Transverse colon (tissue), 4 donors: ENCODE results near the gene MEIOB. TPM values are rescaled to one million over a fixed set of nuclear protein-coding genes. Genes with fewer than 3 reads are reported as not detected.

Experiments
- DNase-seq: peaks from one replicate; pipeline ENCODE4 v3.0.0-alpha.2; 2019
- H3K27ac ChIP-seq, 4 donors: fragments of 200-600 bp; sonication (generic); 2 replicates each; pipeline ENCODE4 v1.5.1; 2016 to 2018; ENCODE audit warnings: inconsistent platforms in 4 of 4
- H3K27me3 ChIP-seq: fragments of 200-600 bp; sonication (generic); 2 replicates; pipeline ENCODE4 v1.5.1; 2017; ENCODE audit warnings: inconsistent platforms
- H3K36me3 ChIP-seq, 4 donors: fragments of 200-600 bp; sonication (generic); 2 replicates each; pipeline ENCODE4 v1.5.1; 2017 to 2019; ENCODE audit warnings: inconsistent platforms in 4 of 4
- H3K4me1 ChIP-seq, 4 donors: fragments of 200-600 bp; sonication (generic); 2 replicates each; pipeline ENCODE4 v1.5.1; 2017 to 2020; ENCODE audit warnings: inconsistent platforms in 4 of 4
- H3K4me3 ChIP-seq, 4 donors: fragments of 200-600 bp; sonication (generic); 1 replicate in 1 of 4; 2 replicates in 3 of 4; pipeline versions ENCODE4 v1.5.1 to v1.6.1; 2017 to 2019; ENCODE audit warnings: inconsistent platforms in 4 of 4
- H3K9me3 ChIP-seq, 2 donors: fragments of 200-600 bp; sonication (generic); 2 replicates each; pipeline ENCODE4 v1.5.1; 2017 to 2019; ENCODE audit warnings: inconsistent platforms in 2 of 2
- EP300 ChIP-seq: sonication (generic); formaldehyde crosslinking; IDR thresholded peaks from one replicate; pipeline ENCODE4 v1.6.1; 2017; ENCODE audit warnings: antibody characterized with exemption, low read depth
- POLR2A ChIP-seq: fragments of 450-650 bp; IDR thresholded peaks from one replicate; pipeline ENCODE4 v1.6.1; 2016; ENCODE audit warnings: antibody characterized with exemption, mild to moderate bottlenecking, moderate library complexity
- POLR2AphosphoS5 ChIP-seq, 3 donors: sonication (generic); formaldehyde crosslinking; IDR thresholded peaks; one replicate each; pipeline ENCODE4 v1.6.1; 2016; ENCODE audit warnings: antibody characterized with exemption in 3 of 3
- WGBS, 2 donors: methylation state at CpG; one replicate each; pipeline ENCODE4 v1.1.5; 2018; ENCODE audit warnings: low coverage in 1 of 2; 5-methylcytosine and 5-hydroxymethylcytosine counted together
- in situ Hi-C, 4 donors: fragments of 200-750 bp; cut with MboI; loops; one replicate each; pipeline versions ENCODE4 v1.15.0 to v1.15.1; 2017; ENCODE audit warnings: low sequenced_read_pairs in 3 of 4, low pct_ligation_motif_present in 1 of 4, low pct_unique_long_range_greater_than_20kb in 1 of 4
- intact Hi-C: fragments of 100-400 bp; cut with DNase I; formaldehyde crosslinking; loops from one replicate; pipeline ENCODE4 v1.15.1; 2023; ENCODE audit warnings: low total_unique reads
- total RNA-seq, 4 donors: library from RNA; depleted of rRNA; stranded (reverse); fragments of >200 nt; gene quantifications; one replicate each; pipeline ENCODE4 v1.1.0, GENCODE V29; 2016
- TF ChIP-seq, protein P1 (sequence below), 5 experiments: fragments of 200-600 bp in 3 of 5; fragments of 450-650 bp in 2 of 5; sonication (generic) in 3 of 5; IDR thresholded peaks; 1 replicate in 2 of 5; 2 replicates in 3 of 5; pipeline ENCODE4 v1.5.1; 2016 to 2017; ENCODE audit warnings: antibody characterized with exemption in 5 of 5, inconsistent platforms in 3 of 5, mild to moderate bottlenecking in 2 of 5, moderate library complexity in 1 of 5

Gene MEIOB
- total RNA-seq, 4 donors from 2014 or later: not detected

DNA sequence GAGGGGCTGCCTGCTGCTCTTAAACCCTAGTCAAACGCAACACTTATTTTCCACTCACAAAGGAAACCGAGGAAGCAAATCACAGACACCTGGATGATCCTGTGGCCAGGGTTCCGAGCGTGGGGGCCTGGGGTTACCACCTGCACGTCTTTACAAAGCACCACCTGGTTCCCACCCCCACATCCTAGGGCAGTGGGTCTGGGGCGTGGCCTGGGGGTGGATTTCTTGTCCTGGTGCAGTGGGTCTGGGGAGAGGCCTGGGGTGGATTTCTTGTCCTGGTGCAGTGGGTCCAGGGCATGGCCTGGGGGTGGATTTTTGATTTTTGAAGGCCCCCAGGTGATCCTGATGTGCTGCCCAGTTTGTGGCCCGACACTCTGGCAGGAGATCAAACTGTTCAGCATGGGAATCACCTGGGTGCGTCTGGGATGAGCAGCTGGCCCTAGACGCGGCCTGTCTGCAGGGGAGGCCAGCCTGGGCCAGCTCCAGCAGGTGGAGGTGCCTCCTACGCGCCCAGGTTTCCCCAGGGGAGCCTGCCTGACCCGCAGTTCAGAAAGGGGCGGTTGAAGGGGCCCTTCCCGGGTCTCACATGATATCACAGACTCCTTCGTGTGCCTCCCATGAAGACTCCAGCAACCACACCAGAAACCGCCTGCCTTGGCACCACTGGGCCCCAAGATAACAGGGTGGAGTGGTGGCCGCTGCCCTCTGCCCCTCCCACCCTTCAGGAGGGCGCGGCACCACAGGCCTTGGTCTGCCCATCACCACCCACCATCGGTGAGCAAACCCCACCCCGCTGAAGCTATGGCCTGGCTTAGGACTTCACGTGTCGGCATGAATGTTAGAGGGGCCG, 51.6 kb downstream of the MEIOB start:
- Histone ChIP-seq H3K36me3 (peaks cover 0 to 35% (median 3%) of the 10 kb centered on the region in 4 donors), H3K9me3 (no peaks in the 10 kb centered on the region), H3K4me3 (no peak overlapping the region), H3K27ac (no peak overlapping the region), H3K4me1 (peaks cover 3 to 10% (median 7%) of the 10 kb centered on the region in 4 donors), H3K27me3 (no peaks in the 10 kb centered on the region)
- no peak for TF ChIP-seq POLR2A
- no peak for TF ChIP-seq EP300
- TF ChIP-seq POLR2AphosphoS5 (IDR thresholded peaks at IDR 0.05): no peak
- TF ChIP-seq, protein P1, sequence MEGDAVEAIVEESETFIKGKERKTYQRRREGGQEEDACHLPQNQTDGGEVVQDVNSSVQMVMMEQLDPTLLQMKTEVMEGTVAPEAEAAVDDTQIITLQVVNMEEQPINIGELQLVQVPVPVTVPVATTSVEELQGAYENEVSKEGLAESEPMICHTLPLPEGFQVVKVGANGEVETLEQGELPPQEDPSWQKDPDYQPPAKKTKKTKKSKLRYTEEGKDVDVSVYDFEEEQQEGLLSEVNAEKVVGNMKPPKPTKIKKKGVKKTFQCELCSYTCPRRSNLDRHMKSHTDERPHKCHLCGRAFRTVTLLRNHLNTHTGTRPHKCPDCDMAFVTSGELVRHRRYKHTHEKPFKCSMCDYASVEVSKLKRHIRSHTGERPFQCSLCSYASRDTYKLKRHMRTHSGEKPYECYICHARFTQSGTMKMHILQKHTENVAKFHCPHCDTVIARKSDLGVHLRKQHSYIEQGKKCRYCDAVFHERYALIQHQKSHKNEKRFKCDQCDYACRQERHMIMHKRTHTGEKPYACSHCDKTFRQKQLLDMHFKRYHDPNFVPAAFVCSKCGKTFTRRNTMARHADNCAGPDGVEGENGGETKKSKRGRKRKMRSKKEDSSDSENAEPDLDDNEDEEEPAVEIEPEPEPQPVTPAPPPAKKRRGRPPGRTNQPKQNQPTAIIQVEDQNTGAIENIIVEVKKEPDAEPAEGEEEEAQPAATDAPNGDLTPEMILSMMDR (IDR thresholded peaks at IDR 0.05): no peak
- in situ Hi-C loops: no loop called here
- DNase-seq: no peak
- intact Hi-C loops: no loop called here
- 89% methylated on average over 25 of the region's 25 CpGs; no CpG with 5 or more reads in 1 of the 2 donors for WGBS, 2 donors

GRCh38 chr16:1819611-1820010, 52.4 kb downstream of the MEIOB start:
- no peaks in the 10 kb centered on the region for H3K9me3 ChIP-seq
- H3K4me1 ChIP-seq: peaks cover 0 to 3% (median 1%) of the 10 kb centered on the region in 4 donors
- WGBS, 2 donors: 93 to 97% methylated on average over 7 to 15 of the region's 15 CpGs
- in situ Hi-C loops (no loop called here), intact Hi-C loops (no loop called here)
- no peak overlapping the region for H3K4me3 ChIP-seq
- no peak for DNase-seq
- peaks cover 0 to 35% (median 3%) of the 10 kb centered on the region in 4 donors for H3K36me3 ChIP-seq
- no peaks in the 10 kb centered on the region for H3K27me3 ChIP-seq
- no peak overlapping the region for H3K27ac ChIP-seq
- TF ChIP-seq POLR2AphosphoS5 (IDR thresholded peaks at IDR 0.05) (no peak), EP300 (no peak), POLR2A (no peak)
- TF ChIP-seq, protein P1 (IDR thresholded peaks at IDR 0.05): no peak

DNA sequence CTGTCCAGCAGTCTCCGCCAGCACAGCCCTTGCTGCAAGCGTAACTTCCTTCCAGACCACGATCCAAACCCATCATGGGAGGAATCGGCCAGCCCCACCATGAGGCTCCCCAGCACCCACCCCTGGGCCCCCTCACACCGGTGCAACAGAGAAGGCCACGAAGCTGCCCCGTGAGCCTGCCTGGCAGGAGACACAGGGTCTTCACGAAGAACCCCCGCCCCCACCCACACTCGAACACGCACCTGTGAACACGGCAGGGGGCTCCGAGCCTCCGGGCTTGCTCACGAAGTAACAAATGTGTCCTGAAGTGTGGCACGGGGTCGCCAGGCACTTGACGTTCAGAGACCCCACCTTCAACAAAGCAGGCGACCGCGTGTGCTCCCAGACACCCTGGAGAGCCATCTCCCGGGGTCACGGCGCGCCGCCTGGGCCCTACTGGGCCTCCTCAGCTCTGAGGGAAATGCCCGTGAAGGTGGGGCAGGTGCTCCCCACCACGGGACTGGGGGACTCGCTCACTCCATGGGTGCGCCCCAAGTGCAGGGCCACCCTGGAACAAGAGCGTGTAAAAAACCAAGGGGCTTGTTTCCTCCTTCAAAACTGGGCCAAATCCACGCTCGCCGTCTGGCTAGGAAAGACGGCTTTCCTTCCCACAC, 53.0 kb downstream of the MEIOB start:
- 95 to 100% methylated on average over 5 to 35 of the region's 35 CpGs for WGBS, 2 donors

More for the DNA sequence above, 53.0 kb downstream of the MEIOB start:
- H3K9me3 ChIP-seq: no peaks in the 10 kb centered on the region
- TF ChIP-seq EP300 (no peak), POLR2A (no peak), POLR2AphosphoS5 (IDR thresholded peaks at IDR 0.05) (no peak)
- TF ChIP-seq, protein P1 (IDR thresholded peaks at IDR 0.05): no peak
- no peak for DNase-seq
- H3K27me3 ChIP-seq: no peaks in the 10 kb centered on the region
- in situ Hi-C loops: no loop called here
- H3K36me3 ChIP-seq: peaks cover 0 to 35% (median 3%) of the 10 kb centered on the region in 4 donors
- H3K4me3 ChIP-seq: no peak overlapping the region
- no peak overlapping the region for H3K27ac ChIP-seq
- H3K4me1 ChIP-seq: peaks cover 0 to 3% (median under 1%) of the 10 kb centered on the region in 4 donors
- intact Hi-C loops: no loop called here
